Adrenal gland (tissue), 12 donors: ENCODE data around the gene EGLN1. TPM values are rescaled to one million over a fixed set of nuclear protein-coding genes. Genes with fewer than 3 reads are reported as not detected.

ENCODE experiments used
- DNase-seq, 7 donors: peaks; one replicate each; pipeline ENCODE4 v3.0.0-alpha.2; 2019 to 2020
- H3K27ac ChIP-seq, 5 donors: fragments of 200-600 bp; sonication (generic) in 4 of 5; 1 replicate in 3 of 5; 2 replicates in 2 of 5; pipeline versions ENCODE4 v1.5.1 to v1.8.0; 2016 to 2020; ENCODE audit warnings: mild to moderate bottlenecking in 1 of 5
- H3K27me3 ChIP-seq: fragments of 200-600 bp; 2 replicates; pipeline ENCODE4 v1.8.0; 2021
- H3K36me3 ChIP-seq, 2 donors: fragments of 200-600 bp; replicated peaks in 1 of 2; 1 replicate in 1 of 2; 2 replicates in 1 of 2; pipeline versions ENCODE4 v1.5.1 to v1.8.0; 2018 to 2022
- H3K4me1 ChIP-seq, 2 donors: fragments of 200-600 bp; replicated peaks in 1 of 2; 1 replicate in 1 of 2; 2 replicates in 1 of 2; pipeline versions ENCODE4 v1.5.1 to v1.8.0; 2018 to 2021
- H3K4me3 ChIP-seq, 4 donors: fragments of 200-600 bp; sonication (generic) in 3 of 4; one replicate each; pipeline ENCODE4 v1.5.1; 2016 to 2018
- H3K9me3 ChIP-seq, 3 donors: fragments of 200-600 bp; sonication (generic) in 1 of 3; replicated peaks in 1 of 3; 1 replicate in 2 of 3; 2 replicates in 1 of 3; pipeline versions ENCODE4 v1.5.1 to v1.8.0; 2016 to 2021
- POLR2A ChIP-seq, 2 donors: fragments of 450-650 bp; IDR thresholded peaks; one replicate each; pipeline ENCODE4 v1.6.1; 2017; ENCODE audit warnings: antibody characterized with exemption in 2 of 2, mild to moderate bottlenecking in 2 of 2, moderate library complexity in 1 of 2
- WGBS, 4 donors: extraction: QIAGEN DNeasy Blood & Tissue Kit in 2 of 4; methylation state at CpG; one replicate each; pipeline versions ENCODE4 v1.1.5 to v1.1.7; 2013 to 2017; 5-methylcytosine and 5-hydroxymethylcytosine counted together
- intact Hi-C, 2 donors: fragments of 100-400 bp; cut with DNase I; formaldehyde crosslinking; loops; one replicate each; pipeline versions ENCODE4 v1.14.1 to v1.15.0; 2022 to 2023
- polyA plus RNA-seq, 3 donors: library from polyadenylated mRNA; stranded (reverse); fragments of 200-250 nt in 2 of 3; fragments of 350-450 nt in 1 of 3; fragmentation: Illumina TruSeq in 1 of 3; extraction: RNeasy Lipid Tissue Mini Kit (QIAGEN cat#74804) in 1 of 3; gene quantifications; one replicate each; pipeline ENCODE4 v1.2.3, GENCODE V29; 2013 to 2014
- total RNA-seq, 9 donors: library from RNA; depleted of rRNA in 4 of 9; stranded (reverse); fragments of >200 nt in 4 of 9; fragments of 120-200 nt in 1 of 9; fragmentation: NEBNext Ultra II Directional in 1 of 9; extraction: Animal tissue kit (Norgen Biotek cat#: 25700) in 1 of 9; gene quantifications; one replicate each; pipeline versions ENCODE4 v1.1.0 to v1.2.4, GENCODE V29; 2013 to 2023
- TF ChIP-seq, protein P1 (sequence below), 6 experiments: fragments of 450-650 bp in 4 of 6; fragments of 200-600 bp in 2 of 6; sonication (generic) in 1 of 6; IDR thresholded peaks; 1 replicate in 5 of 6; 2 replicates in 1 of 6; pipeline versions ENCODE4 v1.5.1 to v1.8.0; 2016 to 2021; ENCODE audit warnings: antibody characterized with exemption in 6 of 6, mild to moderate bottlenecking in 2 of 6, moderate library complexity in 1 of 6
- donor health status: healthy with polysubstance abuse.
- donor health status: Bipolar disorder and iron deficiency.
- donor health status: DM: yes; HTN: yes; CAD: no.
- donor health status: DM: no; HTN: no; CAD: no.
- donor health status: DM: no; HTN: no; CAD: no.
- donor health status: DM: yes; HTN: yes; CAD: no.

The EGLN1 gene
- total and polyA plus RNA-seq, 12 donors: 7.9 to 75.6 (median 49.2) TPM

DNA sequence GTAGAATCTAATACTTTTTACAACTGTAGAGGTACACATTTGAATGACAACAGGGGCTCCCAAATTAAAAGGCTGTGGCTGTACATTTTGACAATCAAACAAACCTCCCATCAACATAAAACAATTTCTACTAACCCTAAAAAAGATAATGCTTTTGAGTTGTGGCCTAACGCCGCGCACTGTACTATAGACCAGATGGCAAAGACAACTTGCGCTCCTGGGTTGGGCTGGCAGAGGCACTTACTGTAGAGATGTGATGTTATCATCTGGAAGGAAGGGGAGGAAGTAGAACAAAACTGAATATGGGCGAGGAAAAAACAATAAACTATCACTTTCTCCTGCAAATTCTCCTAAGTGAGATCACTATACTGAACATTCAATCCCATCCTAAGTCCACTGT, 57.9 kb downstream of the EGLN1 start:
- Histone ChIP-seq H3K4me1 (no peaks in the 10 kb centered on the region), H3K27ac (no peak overlapping the region), H3K36me3 (peaks cover 0 to 7% of the 10 kb centered on the region in 2 donors), H3K4me3 (no peak overlapping the region), H3K9me3 (no peaks in the 10 kb centered on the region), H3K27me3 (no peaks in the 10 kb centered on the region)
- no peak for DNase-seq
- TF ChIP-seq POLR2A (IDR thresholded peaks at IDR 0.05): no peak
- TF ChIP-seq, protein P1, sequence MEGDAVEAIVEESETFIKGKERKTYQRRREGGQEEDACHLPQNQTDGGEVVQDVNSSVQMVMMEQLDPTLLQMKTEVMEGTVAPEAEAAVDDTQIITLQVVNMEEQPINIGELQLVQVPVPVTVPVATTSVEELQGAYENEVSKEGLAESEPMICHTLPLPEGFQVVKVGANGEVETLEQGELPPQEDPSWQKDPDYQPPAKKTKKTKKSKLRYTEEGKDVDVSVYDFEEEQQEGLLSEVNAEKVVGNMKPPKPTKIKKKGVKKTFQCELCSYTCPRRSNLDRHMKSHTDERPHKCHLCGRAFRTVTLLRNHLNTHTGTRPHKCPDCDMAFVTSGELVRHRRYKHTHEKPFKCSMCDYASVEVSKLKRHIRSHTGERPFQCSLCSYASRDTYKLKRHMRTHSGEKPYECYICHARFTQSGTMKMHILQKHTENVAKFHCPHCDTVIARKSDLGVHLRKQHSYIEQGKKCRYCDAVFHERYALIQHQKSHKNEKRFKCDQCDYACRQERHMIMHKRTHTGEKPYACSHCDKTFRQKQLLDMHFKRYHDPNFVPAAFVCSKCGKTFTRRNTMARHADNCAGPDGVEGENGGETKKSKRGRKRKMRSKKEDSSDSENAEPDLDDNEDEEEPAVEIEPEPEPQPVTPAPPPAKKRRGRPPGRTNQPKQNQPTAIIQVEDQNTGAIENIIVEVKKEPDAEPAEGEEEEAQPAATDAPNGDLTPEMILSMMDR (IDR thresholded peaks at IDR 0.05): no peak
- 92 to 96% (median 94%) methylated on average over 5 of the region's 5 CpGs for WGBS, 4 donors
- intact Hi-C loops: loop anchor here (5.0 to 10.0 kb wide), 2 partner anchors 58 to 61 kb away; partner anchors contain the start of gene EGLN1 (in 2 of the 2)

DNA sequence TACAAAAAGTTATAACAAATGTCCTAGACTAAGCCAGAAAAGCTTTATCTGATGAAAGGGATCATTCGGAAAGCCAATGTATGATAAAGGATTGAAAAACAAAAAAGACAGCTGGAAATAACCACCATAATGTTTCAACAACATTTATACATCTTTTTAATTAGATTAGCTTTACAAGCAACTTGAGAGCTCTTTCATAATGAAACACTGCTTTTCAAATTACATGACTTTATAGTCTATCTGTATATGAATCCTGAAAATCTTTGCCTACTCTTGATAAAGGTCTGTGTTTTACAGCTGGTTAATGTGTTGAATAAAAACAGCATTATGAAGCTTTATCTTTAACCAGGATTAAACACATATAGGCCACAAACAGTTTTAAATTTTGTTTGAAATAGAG, 58.5 kb downstream of the EGLN1 start:
- Histone ChIP-seq H3K4me1 (no peaks in the 10 kb centered on the region), H3K9me3 (no peaks in the 10 kb centered on the region), H3K36me3 (peaks cover 0 to 7% of the 10 kb centered on the region in 2 donors), H3K4me3 (no peak overlapping the region), H3K27me3 (no peaks in the 10 kb centered on the region), H3K27ac (no peak overlapping the region)
- intact Hi-C loops: loop anchor here (5.0 to 10.0 kb wide), 2 partner anchors 59 to 61 kb away; partner anchors contain the start of gene EGLN1 (in 2 of the 2)
- no peak for DNase-seq
- TF ChIP-seq POLR2A (IDR thresholded peaks at IDR 0.05): no peak
- TF ChIP-seq, protein P1 (IDR thresholded peaks at IDR 0.05): no peak
- 49 to 72% (median 67%) methylated on average over 1 of the region's 1 CpG for WGBS, 4 donors

DNA sequence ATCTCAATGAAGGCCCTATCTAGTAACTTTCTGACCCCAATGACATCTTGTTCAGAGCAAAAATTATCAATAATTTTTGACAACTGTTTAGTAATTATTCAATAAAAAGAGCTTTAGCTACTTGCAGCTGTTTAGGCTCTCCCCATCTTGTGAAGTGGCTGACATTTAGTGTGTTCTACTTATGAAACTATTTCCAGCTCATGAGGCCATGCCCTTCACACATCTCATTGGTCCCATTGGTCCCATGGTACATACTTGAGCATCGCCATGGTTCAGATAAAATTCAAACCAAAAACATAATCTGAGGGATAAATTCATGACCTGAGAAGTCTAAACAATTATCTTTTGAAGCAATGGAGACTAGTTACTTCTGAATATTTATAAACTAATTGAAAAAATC, 59.8 kb downstream of the EGLN1 start:
- H3K4me1 ChIP-seq: peaks cover 0 to 10% of the 10 kb centered on the region in 2 donors
- no peak overlapping the region for H3K4me3 ChIP-seq
- no peaks in the 10 kb centered on the region for H3K9me3 ChIP-seq
- 76 to 97% (median 92%) methylated on average over 1 of the region's 1 CpG for WGBS, 4 donors
- intact Hi-C loops: loop anchor here (5.0 to 10.0 kb wide), 2 partner anchors 60 to 62 kb away; partner anchors contain the start of gene EGLN1 (in 2 of the 2)
- H3K27me3 ChIP-seq: no peaks in the 10 kb centered on the region
- H3K36me3 ChIP-seq: peaks cover 0 to 1% of the 10 kb centered on the region in 2 donors
- H3K27ac ChIP-seq: no peak overlapping the region
- no peak for DNase-seq
- TF ChIP-seq, protein P1 (IDR thresholded peaks at IDR 0.05): no peak
- TF ChIP-seq POLR2A (IDR thresholded peaks at IDR 0.05): no peak

DNA sequence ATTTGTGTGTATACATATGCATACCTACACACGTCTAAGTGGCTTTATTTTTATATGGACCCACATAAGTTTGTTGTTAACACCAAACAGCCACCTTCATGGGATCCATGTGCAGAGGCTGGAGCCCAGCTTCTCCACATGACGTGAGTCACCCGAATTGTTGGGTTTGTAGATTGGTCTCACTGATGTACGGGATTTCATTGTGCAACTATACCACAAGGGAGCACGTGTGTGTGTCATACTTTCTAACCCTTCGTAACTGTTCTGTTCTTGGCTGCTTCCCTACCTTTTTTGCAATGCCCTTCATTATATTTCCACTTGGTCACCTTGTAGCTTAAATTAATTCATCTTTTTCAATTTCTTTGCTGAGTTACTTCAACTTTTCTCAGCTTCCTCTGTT, 63.0 kb downstream of the EGLN1 start:
- no peak overlapping the region for H3K4me3 ChIP-seq
- no peaks in the 10 kb centered on the region for H3K36me3 ChIP-seq
- H3K27ac ChIP-seq: no peak overlapping the region
- no peaks in the 10 kb centered on the region for H3K9me3 ChIP-seq
- peaks cover 0 to 11% of the 10 kb centered on the region in 2 donors for H3K4me1 ChIP-seq
- WGBS, 4 donors: 68 to 89% (median 83%) methylated on average over 6 of the region's 6 CpGs
- intact Hi-C loops: loop anchor here (5.0 to 10.0 kb wide), 2 partner anchors 226 to 233 kb away; no protein-coding TSS in a partner anchor
- DNase-seq: peak in 3 of 7 donors; percentile 23 to 40 (median 33)
- TF ChIP-seq POLR2A (IDR thresholded peaks at IDR 0.05): no peak
- TF ChIP-seq, protein P1 (IDR thresholded peaks at IDR 0.05): no peak
- H3K27me3 ChIP-seq: no peaks in the 10 kb centered on the region
